Ammon's horn (tissue), 1 donor: ENCODE measurements around the gene ARHGAP27.
A peak's percentile ranks its signal among the peaks of the same experiment; 100 is the strongest.

ENCODE experiments used
- DNase-seq: peaks from one replicate; pipeline ENCODE4 v3.0.0-alpha.2; 2016; ENCODE audit warnings: low spot score

The ARHGAP27 gene

DNA sequence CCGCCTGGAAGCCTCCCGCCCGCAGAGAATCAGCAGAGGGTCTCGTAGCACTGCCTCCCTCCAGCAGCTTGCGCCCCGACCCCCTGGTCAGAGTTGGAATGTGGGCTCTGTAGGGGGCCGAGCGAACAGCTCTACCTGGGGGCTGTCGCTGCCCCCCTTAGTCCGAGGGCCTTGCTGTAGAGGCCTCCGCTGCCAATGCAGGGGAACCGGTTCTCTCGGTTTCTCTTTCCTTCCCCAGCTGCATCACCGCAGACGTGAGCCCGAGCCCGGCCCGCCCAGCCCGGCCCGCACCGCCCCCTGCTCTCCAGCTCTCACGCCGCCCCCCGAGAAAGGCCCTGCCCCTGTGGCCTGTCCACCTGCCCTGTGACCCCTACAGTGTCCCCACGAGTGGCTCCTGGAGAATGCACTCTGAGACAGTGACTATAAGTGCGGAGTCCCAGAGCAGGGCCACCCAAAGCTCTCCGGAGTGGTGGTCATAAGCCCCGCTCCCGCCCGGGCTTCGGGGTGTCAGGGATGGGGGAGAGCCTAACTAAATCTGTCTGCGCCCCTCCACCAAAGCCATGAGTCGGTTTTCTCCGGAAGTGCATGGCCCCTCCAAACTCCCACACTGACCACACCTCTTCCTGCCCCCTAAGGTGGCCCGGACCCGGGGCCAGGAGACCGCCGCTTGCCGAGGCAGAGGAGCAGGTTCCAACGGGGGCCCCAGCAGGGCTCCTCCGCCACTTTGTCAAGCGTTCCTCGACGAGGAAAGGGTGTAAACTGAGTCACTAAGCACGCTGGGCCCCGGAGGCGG lies 1.7 kb downstream of the ARHGAP27 start:
- DNase-seq, result no peak

DNA sequence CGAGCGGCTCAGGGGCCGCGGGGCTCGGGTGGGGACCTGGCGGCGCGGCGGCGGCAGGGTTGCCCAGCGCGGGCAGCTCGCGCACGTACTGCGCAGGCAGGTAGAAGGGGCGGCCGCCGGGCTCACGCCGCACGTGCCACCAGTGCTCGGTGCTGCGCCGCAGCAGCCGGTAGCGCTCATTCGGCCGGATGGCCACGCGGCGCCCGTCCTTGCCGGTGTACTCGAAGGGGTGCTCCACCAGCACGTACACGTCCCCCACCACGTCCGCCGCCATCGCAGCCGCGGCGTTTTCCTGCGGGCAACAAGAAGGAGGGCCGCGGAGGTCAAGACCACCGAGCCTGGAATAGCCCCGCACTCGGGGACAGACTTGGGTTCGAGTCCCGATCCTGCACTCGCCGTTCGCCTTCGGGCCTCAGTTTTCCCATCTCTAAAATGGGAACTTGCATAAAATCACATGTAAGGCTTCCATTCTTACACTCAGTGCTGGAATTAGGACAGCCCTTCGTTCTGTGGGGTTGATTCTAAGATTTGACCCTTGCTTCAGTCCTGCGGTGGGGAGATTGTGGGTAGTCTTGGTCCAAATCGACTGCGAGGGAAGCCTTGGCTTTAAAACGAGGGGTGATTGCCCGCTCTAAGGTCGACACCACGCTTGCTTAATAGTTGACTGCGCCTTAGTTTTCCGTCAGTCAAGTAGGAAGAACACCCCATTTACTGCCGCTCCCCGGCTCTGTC lies 2.5 kb downstream of the ARHGAP27 start:
- DNase-seq, result no peak

DNA sequence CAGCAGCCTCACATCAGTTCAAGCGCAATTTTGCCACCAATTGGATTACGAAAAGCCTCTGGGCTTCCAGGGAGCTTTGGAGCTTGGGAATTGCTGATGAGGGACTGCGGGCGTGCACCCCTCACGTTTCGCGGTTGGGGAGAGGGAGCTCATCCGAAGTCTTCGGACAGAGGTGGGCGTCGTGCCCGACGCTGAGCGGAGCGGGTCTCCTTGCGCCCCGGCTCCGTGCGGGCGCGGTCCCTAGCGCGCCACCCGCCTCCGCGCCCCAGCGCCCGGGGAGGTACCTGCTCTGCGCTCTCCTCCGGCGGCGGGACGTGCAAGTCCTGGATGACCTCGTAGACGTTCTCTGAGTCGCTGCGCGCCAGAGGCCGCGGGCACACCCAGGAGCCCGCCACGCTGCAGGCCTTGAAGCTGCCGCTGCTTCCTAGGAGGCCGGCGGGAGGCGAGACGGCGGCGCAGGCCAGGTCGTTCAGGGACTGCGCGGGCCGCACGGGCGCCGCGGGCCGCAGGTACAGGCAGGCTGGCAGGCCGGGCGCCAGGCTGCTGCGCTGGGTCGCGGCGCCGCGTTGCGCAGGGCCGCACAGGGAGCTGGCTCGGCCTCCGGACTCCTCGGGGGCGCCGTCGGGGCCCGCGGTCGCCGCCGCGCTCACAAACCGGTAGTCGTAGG lies 3.2 kb downstream of the ARHGAP27 start:
- DNase-seq, result no peak

DNA sequence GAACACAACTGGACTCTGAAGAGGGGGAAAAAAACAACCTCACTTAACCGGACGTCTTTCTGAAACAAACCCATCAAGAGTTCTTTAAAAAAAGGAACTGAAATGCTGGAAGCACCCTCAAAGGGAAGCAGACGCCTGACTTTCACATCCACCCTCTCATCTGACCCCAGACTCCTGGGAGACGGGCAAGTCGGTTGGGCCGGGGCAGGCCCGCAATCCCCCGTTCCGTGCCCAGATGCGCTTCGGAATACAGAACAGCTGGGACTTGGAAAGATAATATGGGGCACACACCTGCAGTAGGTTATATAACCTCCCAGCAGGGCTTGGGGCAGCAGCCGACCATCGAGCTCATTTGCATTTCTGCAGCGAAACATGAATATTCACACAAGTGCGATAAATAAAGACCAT lies 3.7 kb downstream of the ARHGAP27 start:
- peak; percentile 32 for DNase-seq

DNA sequence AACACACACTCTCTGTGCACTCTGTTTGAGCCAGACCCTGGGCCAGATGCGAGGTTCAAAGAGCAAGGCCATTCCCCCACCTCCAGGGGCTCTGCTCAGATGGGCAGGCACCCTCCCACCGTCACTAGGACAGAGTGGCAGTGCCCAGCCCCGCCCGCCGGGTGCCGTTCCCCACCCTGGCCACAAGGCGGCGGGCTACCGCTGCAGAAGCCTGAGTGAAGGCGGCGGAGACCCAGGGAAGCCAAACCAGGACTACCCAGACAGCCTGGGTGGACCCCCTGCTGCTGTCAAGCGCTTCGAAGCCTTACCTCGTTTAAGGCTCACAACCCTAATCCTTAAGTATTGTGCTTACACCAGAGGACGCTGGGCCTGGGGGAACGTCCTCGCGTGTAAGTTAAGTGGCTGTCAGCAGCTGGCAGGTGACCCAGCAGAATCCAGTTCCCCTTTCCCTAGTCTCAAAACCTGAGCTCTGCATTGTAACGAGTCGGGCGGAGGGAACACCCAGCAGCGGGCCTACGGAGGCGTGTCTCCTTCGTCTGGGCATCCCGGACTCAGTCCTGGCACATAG lies 4.5 kb downstream of the ARHGAP27 start:
- DNase-seq, result peak; percentile 75

DNA sequence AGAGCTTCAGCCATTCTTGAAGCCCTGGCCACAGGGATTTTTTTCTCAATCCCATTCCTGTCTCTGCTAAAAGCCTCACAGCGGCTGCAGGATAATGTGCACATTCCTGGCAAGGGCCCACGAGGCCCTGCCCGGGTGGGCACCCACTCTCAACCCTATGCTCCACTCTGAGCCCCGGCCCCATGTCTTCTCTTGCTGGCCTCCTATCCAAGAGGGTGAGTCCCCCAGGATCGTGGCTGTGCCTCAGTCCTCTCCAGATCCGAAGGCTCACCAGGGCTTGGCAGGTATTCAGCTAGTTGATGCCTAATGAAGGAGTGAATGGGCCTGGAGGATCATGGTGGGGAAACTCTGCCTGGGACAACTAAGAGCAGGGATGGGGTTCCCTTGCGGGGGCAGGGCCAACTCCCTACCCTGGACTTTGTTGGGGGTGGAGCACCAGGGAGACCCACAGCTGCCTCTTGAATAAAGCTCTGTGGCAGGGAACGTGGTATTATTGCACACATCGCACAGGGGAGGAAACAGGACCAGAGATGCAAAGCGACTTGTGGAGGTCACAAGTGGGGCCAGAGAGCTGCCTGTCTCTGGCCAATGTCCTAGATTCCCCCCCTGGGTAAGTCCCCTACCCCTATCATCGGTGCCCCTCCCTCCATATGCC lies 5.4 kb downstream of the ARHGAP27 start:
- DNase-seq, result no peak

DNA sequence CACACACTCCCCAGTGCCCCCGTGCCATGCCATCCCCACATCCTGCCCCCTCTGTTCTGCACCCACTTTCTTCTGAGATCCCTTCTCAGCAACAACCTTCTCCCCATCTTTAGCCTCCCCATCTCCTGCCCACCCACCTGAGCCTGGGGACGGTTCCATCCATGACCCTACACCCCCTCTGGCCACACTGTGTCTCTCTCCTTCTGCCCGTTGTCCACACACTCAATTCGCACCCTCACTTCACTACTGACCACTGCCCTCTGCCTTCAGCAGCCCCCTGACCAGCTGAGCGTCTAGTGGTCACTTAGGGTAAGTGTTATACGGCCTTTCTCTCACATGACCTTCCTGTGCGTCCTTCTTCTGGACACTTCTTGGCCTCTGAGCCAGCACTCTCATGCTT lies 6.1 kb downstream of the ARHGAP27 start:
- DNase-seq, result no peak

DNA sequence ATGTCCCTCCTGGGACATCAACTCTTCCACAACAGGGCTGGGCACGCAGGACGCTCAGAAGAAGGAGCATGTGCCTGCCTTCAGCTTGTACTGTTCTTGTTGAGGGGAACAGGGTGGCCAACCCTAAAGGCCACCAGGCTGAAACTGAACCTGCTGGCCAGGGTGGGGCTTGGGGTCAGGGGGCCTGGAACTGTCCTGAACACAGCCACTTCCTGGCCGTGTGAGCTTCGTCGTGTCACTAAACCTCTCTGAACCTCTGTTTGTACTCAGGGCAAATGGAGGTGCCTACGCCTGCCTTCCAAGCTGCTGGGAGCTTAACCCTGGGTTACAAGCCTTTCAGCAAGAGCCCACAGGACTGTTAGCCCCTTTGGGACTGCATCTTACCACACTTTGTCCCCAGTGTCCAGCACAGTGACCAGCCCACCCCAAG lies 6.7 kb downstream of the ARHGAP27 start:
- DNase-seq, result no peak

DNA sequence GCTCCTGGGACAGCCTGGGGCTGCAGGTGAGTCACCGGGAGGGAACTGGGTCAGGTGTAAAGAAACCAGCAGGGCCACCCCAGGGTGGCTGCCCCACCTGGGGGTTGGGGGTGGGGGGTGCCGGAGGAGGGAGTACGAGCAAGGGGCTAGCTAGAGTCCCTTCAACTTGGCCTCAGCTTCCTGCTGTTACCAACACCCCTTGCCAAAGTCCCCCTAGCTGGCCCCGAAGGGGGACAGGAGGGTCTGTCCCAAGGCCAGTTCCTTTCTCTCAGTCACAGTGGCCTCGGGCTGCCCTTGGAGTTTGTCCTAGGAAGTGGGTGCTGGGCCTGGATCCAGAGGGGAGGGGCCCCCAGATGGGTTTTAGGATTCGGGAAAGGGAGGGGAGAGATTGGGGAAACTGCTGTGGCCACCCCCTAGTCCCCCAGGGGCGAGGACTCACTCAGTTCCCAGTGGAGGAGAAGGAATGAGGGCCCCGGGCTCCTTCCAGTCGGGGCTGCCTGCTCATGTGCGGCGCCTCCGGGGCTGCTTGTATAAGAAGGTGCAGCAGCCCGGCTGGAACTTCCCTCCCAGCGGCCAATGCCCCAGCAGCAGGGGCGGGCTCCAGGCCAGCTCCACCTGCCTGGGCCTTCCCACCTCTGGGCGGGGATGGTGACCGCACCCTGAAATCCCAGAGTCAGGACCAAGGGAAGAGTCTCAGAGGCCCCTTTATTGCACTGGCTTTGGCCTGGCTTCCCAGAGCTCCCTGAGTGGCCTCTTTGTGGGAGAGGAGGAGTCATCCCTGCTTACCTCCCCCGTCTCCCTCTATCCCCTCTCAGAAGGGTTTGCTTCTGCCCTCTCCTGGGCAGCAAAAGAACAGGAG lies 7.3 kb downstream of the ARHGAP27 start:
- DNase-seq, result no peak

DNA sequence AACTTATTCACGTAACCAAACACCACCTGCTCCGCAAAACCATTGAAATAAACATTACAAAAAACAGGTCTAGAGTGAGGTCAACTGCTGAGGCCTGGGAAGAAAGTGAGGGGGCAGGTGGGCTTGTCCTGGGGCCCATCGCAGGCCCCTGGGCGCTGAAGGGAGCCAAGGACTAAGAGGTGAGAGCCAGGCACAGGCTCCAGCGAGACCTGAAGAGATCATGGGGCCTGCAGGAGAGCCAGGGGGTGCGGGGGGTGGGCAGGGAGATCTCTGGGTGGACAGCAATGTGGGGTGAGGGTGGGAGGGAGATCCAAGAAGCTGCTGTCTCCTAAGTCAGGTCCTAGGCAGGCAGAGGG lies 7.9 kb downstream of the ARHGAP27 start:
- no peak for DNase-seq

DNA sequence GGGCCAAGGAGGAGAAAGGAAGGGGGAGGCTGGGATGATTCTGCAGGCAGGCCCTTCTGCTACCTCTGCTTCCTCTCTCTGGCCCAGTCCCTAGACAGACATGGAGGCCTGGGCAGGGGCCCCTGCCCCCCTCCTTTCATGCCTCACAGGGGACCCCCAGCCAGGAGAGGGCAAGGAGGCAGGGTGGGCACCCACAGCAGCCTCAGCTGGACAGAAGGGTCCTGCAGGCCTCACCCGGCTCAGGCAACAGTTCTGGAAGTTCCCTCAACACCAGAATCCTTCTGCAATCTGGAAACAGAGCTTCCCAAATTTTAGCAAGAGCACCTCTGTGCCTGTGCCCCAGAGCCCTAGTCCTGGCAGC lies 8.7 kb downstream of the ARHGAP27 start:
- DNase-seq, result no peak

DNA sequence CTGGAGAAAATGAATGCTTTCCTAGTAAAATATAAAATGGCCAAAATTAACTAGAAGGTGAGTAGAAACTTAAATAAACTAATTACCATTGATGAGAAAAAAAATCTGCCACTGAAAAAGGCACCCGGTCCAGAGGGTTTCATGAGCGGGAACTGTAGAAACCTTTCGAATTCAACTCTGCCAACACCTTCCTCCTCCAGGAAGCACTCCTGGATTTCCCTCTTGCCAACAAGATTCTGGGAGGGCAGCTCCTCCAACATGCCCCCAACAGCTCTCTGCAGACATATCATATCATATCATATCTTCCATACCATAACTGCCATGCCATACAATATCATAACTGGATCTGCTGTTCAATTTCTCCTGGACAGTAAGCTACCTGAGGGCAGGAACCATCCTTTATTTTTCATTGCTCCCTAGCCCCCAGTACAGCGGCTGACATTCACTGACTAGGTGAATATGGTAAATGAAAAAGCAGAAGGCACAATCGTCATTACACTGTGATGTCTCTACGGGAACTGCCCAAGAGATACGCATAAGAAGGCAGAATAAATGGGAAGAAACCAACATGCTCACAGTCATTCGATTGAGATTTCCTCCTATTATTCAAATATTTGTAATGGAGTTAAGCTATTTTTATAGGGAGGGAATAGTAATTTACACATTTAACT lies 9.2 kb downstream of the ARHGAP27 start:
- no peak for DNase-seq

DNA sequence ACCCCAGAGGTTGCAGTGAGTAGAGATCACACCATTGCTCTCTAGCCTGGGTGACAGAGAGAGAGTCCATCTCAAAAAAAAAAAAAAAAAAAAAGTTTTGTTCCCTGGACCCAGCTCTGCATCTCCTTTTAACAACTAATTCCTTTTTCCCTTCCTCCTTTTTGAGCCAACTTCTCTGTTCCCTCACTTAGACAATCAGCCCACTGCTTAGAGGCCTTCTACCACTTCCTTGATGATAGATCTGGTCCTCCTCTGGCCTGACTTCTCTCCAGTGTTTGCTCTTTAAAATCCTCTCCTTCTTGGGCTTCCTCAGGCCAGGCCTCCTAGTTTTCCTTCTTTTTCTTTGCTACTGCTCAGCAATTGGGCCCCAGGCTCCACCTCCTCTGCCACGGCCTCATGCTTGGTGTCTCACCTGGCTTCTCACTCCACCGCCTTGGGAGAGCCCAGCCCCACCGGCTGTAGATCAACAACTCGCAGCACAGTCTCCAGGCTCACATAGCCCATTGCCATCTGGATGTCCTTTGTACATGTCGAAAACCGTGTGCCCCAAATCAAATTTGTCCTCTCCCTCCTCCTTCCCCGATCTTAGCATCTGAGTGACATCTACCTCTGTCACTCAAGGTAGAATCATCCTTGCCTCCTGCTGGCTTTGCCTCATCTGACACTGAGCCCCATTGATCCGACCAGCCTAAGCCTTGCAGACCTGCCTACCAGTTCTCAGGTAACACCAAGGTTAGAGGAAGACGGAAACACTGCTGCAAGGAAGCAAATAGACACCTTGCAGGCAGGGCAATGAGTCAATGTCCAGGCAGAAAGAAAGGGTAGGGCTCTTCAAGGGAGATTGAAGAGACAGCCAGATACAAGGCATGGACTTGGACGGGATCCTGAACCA lies 17.4 kb downstream of the ARHGAP27 start:
- DNase-seq, result peak; percentile 50

DNA sequence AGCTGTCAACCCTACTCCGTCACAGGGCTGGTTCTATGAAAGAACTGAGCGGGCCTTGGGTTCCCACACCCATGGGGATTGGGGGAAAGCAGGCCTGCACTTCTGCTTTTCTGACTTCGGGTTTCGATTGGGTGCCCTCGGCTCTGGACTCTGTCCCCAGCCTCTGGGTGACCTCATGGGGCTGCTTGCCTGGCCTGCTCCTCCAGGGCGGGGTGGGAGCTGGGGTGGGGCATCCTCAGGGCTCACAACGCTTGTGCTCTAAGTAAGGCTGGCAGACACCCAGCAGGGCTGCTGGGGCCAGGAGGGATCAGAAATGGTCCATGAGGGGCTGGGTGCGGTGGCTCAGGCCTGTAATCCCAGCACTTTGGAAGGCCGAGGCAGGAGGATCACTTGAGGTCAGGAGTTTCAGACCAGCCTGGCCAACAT lies 19.2 kb downstream of the ARHGAP27 start:
- DNase-seq, result peak; percentile 58

DNA sequence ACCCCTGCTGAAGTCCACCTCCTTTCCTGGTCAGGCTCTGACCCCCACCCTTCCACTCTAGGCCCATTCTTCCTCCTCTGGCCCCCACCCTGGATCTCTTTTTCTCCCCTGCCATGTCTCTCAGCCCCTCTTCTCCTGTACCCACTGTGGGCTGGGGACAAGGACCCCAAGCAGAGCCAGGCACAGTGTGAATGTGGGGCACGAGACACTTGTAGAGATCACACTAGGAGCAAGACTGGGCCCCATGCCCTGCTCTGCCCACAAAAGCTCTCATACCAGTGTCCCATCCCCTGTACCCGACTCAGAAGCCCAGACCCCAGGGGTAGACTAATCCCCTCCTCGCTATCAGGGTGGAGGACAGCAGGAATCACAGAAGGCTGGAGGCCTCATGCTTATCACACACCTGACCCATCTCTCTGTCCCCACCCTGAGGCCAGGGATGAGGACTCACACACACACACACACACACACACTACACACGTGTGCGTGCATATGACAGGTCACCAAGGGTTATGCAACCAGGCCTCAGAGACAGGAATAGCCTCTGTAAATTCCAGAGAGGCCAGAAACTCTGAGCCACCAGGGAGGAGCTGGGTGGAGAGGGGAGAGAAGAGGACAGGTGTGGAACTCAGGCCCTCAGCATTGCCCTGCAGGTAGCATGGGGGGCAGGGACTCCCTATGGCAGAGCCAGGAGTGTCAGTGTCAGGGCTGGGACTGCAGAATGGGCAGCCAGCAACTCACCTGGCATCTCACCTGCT lies 21.1 kb downstream of the ARHGAP27 start:
- DNase-seq, result no peak

DNA sequence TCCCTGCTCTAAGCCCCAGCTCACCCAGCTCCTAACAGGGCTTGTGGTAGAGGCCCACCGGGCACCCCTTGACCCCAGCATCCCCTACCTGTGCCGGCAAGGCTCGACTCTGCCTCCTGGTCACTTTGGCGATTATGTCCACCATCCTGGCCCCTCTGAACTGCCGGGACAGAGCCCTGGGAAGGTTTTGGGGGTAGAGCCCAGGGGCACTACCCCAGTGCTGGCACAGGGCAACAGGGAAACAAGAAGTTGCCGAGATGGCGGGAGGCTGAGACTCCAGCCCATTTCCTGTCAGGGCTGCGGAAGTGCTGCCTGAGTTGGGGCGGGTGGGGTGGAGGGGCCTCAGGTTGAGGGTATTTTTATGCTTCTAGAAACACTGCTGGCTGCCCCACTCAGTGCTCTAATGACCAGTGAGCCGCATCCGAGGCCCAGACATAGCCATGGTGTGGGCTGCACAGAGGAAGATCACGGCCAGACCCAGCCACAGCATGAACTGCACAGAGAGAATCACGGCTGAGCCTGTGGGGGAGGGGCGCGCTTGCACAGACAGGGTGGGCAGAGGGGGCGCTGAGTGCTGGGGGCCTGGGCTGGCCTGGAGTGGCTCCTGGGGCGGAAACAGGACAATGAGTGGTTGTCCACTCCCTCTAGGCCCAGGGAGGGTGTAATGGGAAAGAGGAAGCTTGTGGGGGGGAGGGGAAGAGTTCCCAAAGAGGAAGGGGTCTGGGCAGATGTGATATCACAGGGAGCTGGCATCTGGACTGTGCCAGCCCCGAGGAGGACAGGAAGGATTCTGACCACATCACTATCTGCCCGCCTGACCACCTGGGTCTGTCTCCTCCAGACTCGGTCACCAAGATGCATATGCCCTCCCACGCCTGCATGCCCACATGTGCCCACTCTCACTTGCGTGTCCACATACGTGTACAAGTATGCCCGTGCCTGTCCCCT lies 22.3 kb downstream of the ARHGAP27 start:
- peak; percentile 70 for DNase-seq

DNA sequence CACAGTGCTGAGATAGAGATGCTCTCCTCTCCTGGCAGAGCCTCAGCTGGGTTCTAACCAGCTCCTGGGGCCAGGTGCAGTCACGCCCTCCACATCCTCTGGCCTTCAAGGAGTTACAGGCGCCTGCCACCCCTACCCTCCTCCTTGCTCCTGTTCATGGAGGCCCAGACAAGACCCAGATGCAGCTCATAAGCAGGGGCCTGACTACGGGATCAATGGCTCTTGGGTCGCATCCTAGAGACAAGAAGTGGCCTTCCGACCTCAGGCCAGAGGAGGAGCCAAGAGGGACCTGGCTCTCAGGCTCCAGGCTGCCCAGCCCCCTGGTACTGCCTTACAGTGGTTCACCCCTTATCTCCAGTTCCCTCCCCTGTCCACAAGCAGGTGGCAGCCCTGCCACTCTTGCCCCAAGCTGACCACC lies 23.0 kb downstream of the ARHGAP27 start:
- no peak for DNase-seq
